Amniotic epithelial cell (primary cell): ENCODE measurements around the gene ABCB8.
A peak's percentile ranks its signal among the peaks of the same experiment; 100 is the strongest.

ENCODE experiments used
- DNase-seq: peaks from one replicate; pipeline ENCODE4 v3.0.0-alpha.2; 2010; ENCODE audit warnings: low read depth

The ABCB8 gene

DNA sequence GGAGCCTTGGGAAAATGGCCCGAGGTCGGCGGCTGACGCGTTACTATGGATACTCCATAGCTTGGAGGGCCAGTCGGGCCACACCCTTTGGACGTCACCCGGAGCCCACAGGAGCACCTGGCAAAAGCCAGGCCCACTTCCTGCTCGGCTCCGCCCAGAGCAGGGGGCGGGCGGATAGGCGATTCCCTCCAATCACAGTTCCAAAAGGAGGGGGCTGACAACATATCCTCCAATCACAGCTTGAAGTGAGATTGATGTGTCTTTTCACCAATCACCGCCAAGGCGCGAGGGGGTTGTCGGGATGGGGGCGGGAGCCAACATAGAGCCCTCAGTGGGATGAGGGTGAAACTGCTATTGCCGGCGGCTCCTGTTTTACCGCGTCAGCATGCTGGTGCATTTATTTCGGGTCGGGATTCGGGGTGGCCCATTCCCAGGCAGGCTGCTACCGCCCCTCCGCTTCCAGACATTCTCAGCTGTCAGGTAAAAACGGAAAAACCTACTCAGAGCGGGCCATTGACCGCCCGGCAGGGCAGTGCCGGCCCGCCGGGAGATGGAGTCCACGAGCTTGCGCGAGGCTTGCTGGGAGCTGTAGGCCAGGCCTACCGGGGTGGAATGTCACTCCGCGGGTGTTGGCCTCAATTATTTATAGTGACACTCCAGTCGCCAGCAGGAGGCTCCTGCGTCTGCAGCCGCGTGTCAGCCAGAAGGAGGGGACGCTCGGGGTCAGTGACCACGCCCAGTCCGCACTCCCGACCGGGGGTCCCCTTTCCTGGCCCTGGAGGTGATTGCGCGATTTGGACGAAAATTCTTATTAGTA lies at the start of gene ABCB8:
TSS of gene ABCB8 (plus strand) at position 320 of the 817 bp plus-strand sequence. CDS start at position 386, 66 bp downstream.
- DNase-seq, result peak; percentile 97

DNA sequence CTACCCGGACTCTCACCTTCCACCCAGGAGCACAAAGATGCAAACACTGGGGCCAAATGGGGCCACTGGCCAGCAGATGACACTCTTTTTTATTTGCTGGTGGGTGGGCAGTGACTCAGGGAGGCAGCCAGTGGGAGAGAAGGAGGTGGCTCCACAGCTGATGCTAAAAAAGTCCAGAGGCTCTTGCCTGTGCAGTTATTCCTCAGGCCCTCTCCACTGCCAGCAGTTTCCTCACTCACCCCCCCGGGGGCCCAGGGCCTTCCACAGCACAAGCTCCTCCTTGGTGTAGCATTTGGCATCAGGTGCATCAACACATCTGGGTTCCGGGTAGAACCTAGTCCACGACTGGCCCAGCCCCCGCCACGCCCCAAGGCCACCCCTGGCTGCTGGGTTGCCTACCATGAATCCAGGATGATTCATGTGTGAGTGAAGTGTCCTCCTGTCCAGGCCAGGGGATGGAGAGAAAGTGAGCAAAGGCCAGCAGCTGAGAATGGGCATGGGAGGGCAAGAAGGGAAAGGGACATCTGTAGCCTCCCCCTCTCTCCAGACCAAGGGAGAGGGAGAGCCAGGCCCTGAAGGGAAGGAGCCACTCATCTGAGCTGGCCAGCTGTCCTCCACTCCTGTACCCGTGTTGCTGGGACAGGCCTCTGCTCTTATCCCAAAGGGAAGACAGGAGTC lies 48.4 kb upstream of the ABCB8 start:
- DNase-seq, result no peak

DNA sequence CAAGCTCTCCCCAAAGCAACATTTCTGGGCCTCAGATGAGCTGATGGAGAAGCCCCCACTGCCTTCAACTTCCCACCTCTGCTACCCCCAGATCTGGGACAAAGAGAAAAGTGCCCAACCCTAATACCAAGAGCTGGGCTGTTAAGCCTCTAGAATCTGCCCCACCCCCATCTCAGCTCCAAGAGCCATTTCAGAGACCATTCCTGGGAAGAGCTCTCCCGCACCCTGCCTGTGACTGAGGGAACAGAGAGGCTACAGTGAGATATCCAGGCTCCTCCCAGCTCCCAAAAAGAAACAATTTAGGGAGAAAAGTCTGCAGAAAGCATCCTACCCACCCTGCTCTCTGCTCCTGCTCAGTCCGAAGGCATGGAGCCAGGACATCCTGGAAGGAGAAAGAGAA lies 47.6 kb upstream of the ABCB8 start:
- no peak for DNase-seq

GRCh38 chr7:150981644-150982043 lies 46.6 kb upstream of the ABCB8 start:
- DNase-seq, result no peak

DNA sequence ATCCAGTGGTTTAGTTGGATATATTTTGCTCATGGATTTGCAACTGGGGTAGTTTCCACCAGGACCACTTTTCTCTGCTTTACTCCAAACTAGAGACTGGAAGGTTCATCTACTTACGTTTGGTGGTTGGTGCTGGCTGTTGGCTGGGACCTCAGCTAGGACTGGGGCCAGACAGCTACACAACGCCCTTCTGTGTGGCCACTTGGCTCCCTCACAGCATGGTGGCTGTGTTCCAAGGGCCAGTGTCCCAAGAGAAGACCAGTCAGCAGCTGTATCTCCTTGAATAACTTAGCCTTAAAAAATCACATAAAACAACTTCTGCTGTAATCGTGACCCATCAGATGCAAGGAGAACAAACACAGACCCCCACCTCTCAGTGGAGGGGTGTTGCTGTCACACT lies 45.9 kb upstream of the ABCB8 start:
- no peak for DNase-seq

GRCh38 chr7:150983893-150984368 lies 44.3 kb upstream of the ABCB8 start:
- peak; percentile 32 for DNase-seq

DNA sequence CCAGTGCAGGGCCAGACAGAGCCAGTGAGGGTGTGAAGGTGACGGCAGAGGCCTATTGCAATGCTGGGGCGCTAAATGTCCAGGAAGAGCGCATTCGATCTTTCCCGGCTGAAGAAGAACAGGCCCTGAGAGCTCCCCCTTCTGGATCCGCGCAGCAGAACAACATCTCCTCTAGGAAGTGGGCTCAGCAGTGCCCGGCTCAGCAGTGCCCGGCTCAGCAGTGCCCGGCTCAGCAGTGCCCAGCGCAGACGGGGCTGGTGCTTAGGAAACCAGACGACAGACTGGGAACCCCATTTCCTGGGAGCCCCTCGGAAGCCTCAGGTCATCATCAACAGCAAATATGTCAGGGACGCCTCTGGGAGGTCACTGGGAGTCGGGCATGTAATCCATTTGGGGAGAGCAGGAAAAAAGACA lies 42.1 kb upstream of the ABCB8 start:
- peak; percentile 39 for DNase-seq

- no peak for DNase-seq
These were observed 41.7 kb upstream of the ABCB8 start for GRCh38 chr7:150986556-150986955.

GRCh38 chr7:150988230-150989226 lies 39.7 kb upstream of the ABCB8 start:
- no peak for DNase-seq

DNA sequence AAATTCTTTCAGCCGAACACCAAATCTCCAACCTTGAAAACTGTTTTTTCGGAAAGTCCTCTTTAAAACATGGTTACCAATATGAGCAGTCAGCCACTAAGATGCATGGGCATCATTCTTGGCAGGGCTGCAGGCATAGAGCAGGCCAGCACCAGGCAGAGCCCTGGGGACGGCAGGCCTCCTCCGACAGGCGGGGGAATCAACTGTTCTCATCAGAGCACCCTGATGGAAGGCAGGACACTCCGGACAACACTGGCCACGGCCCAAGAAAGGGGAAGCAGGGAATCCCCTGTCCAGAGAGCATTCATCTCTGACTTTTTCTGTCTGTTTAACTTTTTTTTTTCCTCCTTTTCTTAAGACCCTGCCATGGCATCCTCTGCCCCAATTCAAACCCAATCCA lies 38.8 kb upstream of the ABCB8 start:
- DNase-seq, result no peak

DNA sequence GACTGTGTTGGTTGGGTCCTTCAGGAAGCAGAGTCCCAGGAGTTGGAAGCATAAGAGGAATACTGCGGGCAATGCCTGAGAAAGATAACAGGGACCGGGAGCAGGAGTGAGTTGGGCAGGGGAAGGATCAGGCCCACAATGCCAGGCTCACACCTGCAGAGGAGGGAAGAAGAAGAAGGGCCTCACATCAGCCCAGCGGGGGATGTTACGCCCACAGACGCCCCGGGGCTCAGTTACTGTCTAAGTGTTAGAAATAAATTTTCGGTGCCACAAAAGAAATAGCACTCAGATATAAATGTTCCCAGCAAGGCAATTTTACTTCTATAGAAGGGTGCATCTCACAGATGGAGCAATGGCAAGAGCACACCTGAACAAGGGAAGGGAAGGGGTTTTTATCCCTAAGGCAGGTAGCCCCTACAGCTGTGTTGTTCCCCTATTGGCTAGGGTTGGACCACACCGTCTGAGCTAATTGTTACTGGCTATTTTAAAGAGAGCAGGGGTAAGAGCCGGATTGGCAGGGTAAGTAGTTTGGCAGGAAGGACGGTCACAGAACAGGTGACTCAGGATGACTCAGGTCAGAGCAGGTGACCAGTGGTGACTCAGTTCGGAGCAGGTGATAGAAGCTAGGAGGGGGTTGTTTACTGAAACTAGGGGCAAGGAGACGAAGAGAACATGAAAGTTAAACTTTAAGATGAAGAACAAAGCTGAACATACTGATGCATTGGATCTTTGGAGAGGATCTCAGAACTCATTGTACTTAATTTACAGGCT lies 37.6 kb upstream of the ABCB8 start, which contains the start of gene NOS3:
TSS of gene NOS3 (plus strand) at position 602 of the 771 bp plus-strand sequence. CDS start 2,787 bp downstream, outside the sequence.
- DNase-seq, result no peak

DNA sequence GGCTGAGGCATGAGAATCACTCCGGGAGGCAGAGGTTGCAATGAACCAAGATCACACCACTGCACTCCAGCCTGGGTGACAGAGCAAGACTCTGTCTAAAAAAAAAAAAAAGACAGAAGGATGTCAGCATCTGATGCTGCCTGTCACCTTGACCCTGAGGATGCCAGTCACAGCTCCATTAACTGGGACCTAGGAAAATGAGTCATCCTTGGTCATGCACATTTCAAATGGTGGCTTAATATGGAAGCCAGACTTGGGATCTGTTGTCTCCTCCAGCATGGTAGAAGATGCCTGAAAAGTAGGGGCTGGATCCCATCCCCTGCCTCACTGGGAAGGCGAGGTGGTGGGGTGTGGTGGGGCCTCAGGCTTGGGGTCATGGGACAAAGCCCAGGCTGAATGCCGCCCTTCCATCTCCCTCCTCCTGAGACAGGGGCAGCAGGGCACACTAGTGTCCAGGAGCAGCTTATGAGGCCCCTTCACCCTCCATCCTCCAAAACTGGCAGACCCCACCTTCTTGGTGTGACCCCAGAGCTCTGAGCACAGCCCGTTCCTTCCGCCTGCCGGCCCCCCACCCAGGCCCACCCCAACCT lies 36.1 kb upstream of the ABCB8 start:
- DNase-seq, result no peak

DNA sequence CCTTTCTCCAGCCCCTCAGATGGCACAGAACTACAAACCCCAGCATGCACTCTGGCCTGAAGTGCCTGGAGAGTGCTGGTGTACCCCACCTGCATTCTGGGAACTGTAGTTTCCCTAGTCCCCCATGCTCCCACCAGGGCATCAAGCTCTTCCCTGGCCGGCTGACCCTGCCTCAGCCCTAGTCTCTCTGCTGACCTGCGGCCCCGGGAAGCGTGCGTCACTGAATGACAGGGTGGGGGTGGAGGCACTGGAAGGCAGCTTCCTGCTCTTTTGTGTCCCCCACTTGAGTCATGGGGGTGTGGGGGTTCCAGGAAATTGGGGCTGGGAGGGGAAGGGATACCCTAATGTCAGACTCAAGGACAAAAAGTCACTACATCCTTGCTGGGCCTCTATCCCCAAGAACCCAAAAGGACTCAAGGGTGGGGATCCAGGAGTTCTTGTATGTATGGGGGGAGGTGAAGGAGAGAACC lies 35.4 kb upstream of the ABCB8 start:
- peak; percentile 35 for DNase-seq

DNA sequence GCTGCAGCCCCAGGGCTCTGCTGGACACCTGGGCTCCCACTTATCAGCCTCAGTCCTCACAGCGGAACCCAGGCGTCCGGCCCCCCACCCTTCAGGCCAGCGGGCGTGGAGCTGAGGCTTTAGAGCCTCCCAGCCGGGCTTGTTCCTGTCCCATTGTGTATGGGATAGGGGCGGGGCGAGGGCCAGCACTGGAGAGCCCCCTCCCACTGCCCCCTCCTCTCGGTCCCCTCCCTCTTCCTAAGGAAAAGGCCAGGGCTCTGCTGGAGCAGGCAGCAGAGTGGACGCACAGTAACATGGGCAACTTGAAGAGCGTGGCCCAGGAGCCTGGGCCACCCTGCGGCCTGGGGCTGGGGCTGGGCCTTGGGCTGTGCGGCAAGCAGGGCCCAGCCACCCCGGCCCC lies 34.7 kb upstream of the ABCB8 start:
- DNase-seq, result no peak

DNA sequence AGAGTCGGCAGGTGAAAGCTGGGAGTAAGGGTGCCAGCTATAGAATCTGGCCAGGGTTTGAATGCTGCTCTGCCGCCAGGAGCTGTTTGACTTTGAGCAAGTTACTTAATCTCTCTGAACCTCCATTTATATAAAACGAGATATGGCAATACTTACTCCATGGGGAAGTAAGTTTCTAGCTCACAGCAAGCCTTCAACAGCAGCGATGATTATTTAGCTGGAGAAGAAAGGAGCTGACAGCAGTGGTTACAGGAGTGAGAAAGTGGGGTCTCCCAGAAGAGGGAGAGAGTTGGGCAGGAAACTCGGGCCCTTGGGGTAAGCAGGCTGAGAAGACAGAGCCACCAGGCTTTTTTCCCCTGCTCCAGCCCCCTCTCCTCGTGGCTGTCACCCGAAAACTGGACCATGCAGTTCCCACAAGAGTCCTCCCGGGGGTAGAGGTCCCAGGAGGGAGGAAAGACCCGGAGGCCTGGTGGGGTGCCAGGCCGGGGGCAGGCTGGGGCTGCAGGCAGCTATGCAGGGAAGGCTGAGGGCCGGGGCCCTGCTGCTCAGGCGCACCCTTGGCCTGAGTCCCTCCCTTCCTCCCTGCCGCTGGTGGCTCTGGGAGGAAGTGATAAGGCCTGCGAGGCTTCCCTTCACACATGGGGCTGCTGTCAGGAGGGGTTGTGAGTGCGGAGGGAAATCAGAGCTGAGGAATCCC lies 34.0 kb upstream of the ABCB8 start:
- DNase-seq, result no peak

DNA sequence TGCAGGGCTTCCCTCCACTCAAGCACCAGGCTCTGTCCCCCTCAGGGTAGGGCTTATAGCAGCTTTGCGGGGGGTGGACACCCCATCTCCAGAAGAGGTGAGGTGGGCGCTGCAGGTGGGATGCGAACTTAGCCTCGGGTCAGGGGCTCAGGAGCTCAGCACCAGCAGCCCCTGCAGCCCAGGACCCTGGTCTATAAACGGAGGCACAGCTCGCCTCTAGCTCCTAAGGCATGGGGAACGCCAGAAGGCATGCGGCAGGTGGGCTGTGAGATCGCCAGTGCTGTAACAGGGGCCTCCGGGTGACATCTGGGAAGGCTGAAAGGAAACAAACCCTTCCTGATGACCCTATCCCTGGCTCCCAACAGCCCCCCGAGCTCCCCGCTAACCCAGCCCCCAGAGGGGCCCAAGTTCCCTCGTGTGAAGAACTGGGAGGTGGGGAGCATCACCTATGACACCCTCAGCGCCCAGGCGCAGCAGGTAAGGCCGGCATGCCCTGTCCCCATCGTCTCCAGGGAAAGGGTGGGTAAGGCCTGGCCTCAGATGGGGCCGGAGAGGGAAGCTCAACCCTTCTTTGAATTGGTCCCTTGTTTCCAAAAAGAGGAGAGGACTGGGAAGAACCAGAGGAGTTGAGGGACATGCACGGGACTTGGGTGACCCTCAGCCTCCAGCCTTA lies 33.3 kb upstream of the ABCB8 start:
- no peak for DNase-seq

- no peak for DNase-seq
These were observed 31.7 kb upstream of the ABCB8 start for GRCh38 chr7:150996376-150997074.

- DNase-seq, result no peak
These were observed 31.2 kb upstream of the ABCB8 start for GRCh38 chr7:150997075-150997511.

DNA sequence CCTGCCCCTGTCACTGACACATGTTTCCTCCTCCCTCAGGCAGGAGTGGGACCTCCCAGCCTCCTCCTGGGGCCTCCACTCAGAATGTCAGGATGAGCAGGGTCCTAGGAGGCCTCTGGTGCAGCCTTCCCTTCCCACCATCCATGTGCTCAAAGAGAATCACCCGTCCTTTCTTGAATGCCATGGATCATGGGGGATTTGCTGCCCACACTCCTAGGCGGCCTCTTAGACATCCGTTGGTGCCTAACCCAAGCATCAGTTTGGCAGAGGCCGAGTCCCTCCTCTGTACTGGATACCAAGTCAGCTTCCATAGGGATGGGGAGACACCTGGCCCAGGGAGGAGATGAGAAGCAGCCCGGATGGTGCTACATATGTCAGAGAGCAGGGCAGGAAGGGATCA lies 30.4 kb upstream of the ABCB8 start:
- DNase-seq, result no peak
